ENCODE measurements around the gene SEMA5B.

Gene SEMA5B

GRCh38 chr3:122955916-122956692 lies 71.5 kb downstream of the SEMA5B start:
- DNase-seq, result no peak
- TF ChIP-seq POLR2A (IDR thresholded peaks at IDR 0.05; ENCODE audit: low read length) (no peak), GATA1 (IDR thresholded peaks at IDR 0.05; ENCODE audit: low read depth, low read length) (no peak)

GRCh38 chr3:122952520-122952919 lies 75.0 kb downstream of the SEMA5B start:
- no peak for TF ChIP-seq POLR2A (IDR thresholded peaks at IDR 0.05; ENCODE audit: low read length)
- TF ChIP-seq GATA1 (IDR thresholded peaks at IDR 0.05; ENCODE audit: low read depth, low read length), result no peak
- DNase-seq, result no peak

- DNase-seq, result no peak
- TF ChIP-seq GATA1 (IDR thresholded peaks at IDR 0.05; ENCODE audit: low read depth, low read length) (no peak), POLR2A (IDR thresholded peaks at IDR 0.05; ENCODE audit: low read length) (no peak)
These were observed 79.2 kb downstream of the SEMA5B start for GRCh38 chr3:122948408-122948807.

GRCh38 chr3:122947738-122948137 lies 79.8 kb downstream of the SEMA5B start:
- DNase-seq, result no peak

GRCh38 chr3:122947196-122947595 lies 80.4 kb downstream of the SEMA5B start:
- no peak for DNase-seq
- TF ChIP-seq GATA1 (IDR thresholded peaks at IDR 0.05; ENCODE audit: low read depth, low read length) (no peak), POLR2A (IDR thresholded peaks at IDR 0.05; ENCODE audit: low read length) (no peak)

More at GRCh38 chr3:122947738-122948137, 79.8 kb downstream of the SEMA5B start:
- TF ChIP-seq GATA1 (IDR thresholded peaks at IDR 0.05; ENCODE audit: low read depth, low read length) (no peak), POLR2A (IDR thresholded peaks at IDR 0.05; ENCODE audit: low read length) (no peak)

GRCh38 chr3:122946185-122946584 lies 81.4 kb downstream of the SEMA5B start:
- TF ChIP-seq GATA1 (IDR thresholded peaks at IDR 0.05; ENCODE audit: low read depth, low read length), result no peak
- no peak for TF ChIP-seq POLR2A (IDR thresholded peaks at IDR 0.05; ENCODE audit: low read length)
- DNase-seq, result no peak

GRCh38 chr3:122945230-122945629 lies 82.3 kb downstream of the SEMA5B start:
- no peak for DNase-seq
- TF ChIP-seq POLR2A (IDR thresholded peaks at IDR 0.05; ENCODE audit: low read length) (no peak), GATA1 (IDR thresholded peaks at IDR 0.05; ENCODE audit: low read depth, low read length) (no peak)

- no peak for DNase-seq
- no peak for TF ChIP-seq GATA1 (IDR thresholded peaks at IDR 0.05; ENCODE audit: low read depth, low read length)
- TF ChIP-seq POLR2A (IDR thresholded peaks at IDR 0.05; ENCODE audit: low read length), result no peak
These were observed 82.8 kb downstream of the SEMA5B start for GRCh38 chr3:122944671-122945161.

GRCh38 chr3:122943828-122944190 lies 83.8 kb downstream of the SEMA5B start:
- DNase-seq, result no peak
- no peak for TF ChIP-seq GATA1 (IDR thresholded peaks at IDR 0.05; ENCODE audit: low read depth, low read length)
- no peak for TF ChIP-seq POLR2A (IDR thresholded peaks at IDR 0.05; ENCODE audit: low read length)

GRCh38 chr3:122942937-122943827 lies 84.4 kb downstream of the SEMA5B start:
- TF ChIP-seq POLR2A (IDR thresholded peaks at IDR 0.05; ENCODE audit: low read length) (no peak), GATA1 (IDR thresholded peaks at IDR 0.05; ENCODE audit: low read depth, low read length) (no peak)
- peak; percentile 15 to 43 for DNase-seq

- TF ChIP-seq POLR2A (IDR thresholded peaks at IDR 0.05; ENCODE audit: low read length) (no peak), GATA1 (IDR thresholded peaks at IDR 0.05; ENCODE audit: low read depth, low read length) (no peak)
- no peak for DNase-seq
These were observed 85.3 kb downstream of the SEMA5B start for GRCh38 chr3:122942239-122942638.

GRCh38 chr3:122941228-122942206 lies 86.0 kb downstream of the SEMA5B start:
- TF ChIP-seq POLR2A (IDR thresholded peaks at IDR 0.05; ENCODE audit: low read length) (no peak), GATA1 (IDR thresholded peaks at IDR 0.05; ENCODE audit: low read depth, low read length) (no peak)

GRCh38 chr3:122940628-122941086 lies 86.9 kb downstream of the SEMA5B start:
- no peak for TF ChIP-seq POLR2A (IDR thresholded peaks at IDR 0.05; ENCODE audit: low read length)
- TF ChIP-seq GATA1 (IDR thresholded peaks at IDR 0.05; ENCODE audit: low read depth, low read length), result no peak
- no peak for DNase-seq

More at GRCh38 chr3:122941228-122942206, 86.0 kb downstream of the SEMA5B start:
- peak in 1 of 2 experiments; percentile 4 for DNase-seq

Data from erythroblast (primary cell).